ENCODE results near the gene CCDC90B.

GRCh38 chr11:83285151-83285770 lies 906 bp downstream of the CCDC90B start:
- TF ChIP-seq CTCF (IDR thresholded peaks at IDR 0.05) (no peak), POLR2A (IDR thresholded peaks at IDR 0.05) (no peak), EP300 (IDR thresholded peaks at IDR 0.05) (no peak), POLR2AphosphoS5 (IDR thresholded peaks at IDR 0.05) (no peak)
